ENCODE measurements around the gene RALGAPA2. TPM values are rescaled to one million over a fixed set of nuclear protein-coding genes. Genes with fewer than 3 reads are reported as not detected.

The RALGAPA2 gene
- total and polyA plus RNA-seq, 8 donors, result 9.6 to 41.7 (median 24.5) TPM

DNA sequence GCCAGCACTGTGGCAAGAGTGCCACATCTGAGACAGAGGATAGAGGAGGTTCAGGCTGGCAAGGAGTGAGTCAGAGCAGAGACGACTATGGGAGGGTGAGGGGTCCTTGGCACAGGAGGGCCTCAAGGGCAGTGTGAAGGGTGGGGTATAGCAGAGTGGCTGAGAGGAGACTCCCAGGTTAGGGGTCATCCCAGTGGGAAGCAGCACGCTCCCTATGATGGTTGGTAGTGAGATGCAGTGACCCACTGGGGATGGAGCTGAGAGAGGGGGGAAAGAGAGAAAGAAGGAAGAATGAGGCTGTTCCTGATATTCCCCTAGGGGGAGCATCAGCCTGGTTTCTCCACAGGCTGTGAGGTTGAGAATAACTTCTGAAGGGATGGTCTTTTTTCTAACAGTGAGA lies 247.2 kb downstream of the RALGAPA2 start:
- WGBS, 2 donors, result 87 to 97% methylated on average over 2 of the region's 2 CpGs
- Histone ChIP-seq H3K36me3 (peaks cover 0 to 9% (median 0%) of the 10 kb centered on the region in 3 donors), H3K27ac (no peak overlapping the region), H3K27me3 (no peaks in the 10 kb centered on the region), H3K4me1 (no peaks in the 10 kb centered on the region), H3K4me3 (no peak overlapping the region), H3K9me3 (no peaks in the 10 kb centered on the region)
- TF ChIP-seq, protein P1, sequence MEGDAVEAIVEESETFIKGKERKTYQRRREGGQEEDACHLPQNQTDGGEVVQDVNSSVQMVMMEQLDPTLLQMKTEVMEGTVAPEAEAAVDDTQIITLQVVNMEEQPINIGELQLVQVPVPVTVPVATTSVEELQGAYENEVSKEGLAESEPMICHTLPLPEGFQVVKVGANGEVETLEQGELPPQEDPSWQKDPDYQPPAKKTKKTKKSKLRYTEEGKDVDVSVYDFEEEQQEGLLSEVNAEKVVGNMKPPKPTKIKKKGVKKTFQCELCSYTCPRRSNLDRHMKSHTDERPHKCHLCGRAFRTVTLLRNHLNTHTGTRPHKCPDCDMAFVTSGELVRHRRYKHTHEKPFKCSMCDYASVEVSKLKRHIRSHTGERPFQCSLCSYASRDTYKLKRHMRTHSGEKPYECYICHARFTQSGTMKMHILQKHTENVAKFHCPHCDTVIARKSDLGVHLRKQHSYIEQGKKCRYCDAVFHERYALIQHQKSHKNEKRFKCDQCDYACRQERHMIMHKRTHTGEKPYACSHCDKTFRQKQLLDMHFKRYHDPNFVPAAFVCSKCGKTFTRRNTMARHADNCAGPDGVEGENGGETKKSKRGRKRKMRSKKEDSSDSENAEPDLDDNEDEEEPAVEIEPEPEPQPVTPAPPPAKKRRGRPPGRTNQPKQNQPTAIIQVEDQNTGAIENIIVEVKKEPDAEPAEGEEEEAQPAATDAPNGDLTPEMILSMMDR (IDR thresholded peaks at IDR 0.05), result no peak
- intact Hi-C loops (cut with DNase I), result no loop called here
- FAIRE-seq, result no peak
- peak in 2 of 4 donors; percentile 51 to 54 for ATAC-seq
- no peak for DNase-seq

DNA sequence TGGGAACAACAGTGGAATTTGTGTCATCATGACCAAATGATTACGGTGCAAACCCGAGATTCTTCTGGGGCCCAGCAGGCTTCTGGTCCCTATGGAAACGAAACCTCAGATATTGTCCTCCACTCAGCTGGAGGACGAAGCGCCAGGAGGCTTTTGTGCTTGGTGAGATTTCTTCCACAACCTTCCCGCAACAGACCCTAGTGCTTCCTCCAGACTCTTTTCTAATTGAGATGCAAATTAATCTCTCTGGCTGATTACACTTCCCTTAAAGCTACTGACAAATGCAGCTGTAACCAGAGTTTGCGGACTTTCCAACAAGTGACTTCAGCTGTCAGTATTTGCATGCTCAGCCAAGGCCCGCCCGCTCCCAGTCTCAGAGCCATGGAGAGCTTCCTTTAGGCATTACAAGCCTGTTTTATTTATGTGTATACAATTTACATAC lies 248.5 kb downstream of the RALGAPA2 start:
- ATAC-seq (peak in 1 of 4 donors; percentile 11), FAIRE-seq (no peak), DNase-seq (no peak)
- Histone ChIP-seq H3K4me1 (no peaks in the 10 kb centered on the region), H3K27me3 (no peaks in the 10 kb centered on the region), H3K9me3 (no peaks in the 10 kb centered on the region), H3K36me3 (peaks cover 0 to 9% (median 0%) of the 10 kb centered on the region in 3 donors), H3K4me3 (no peak overlapping the region), H3K27ac (no peak overlapping the region)
- 87 to 91% methylated on average over 9 of the region's 9 CpGs for WGBS, 2 donors
- intact Hi-C loops (cut with DNase I), result no loop called here
- TF ChIP-seq, protein P1 (IDR thresholded peaks at IDR 0.05), result no peak

DNA sequence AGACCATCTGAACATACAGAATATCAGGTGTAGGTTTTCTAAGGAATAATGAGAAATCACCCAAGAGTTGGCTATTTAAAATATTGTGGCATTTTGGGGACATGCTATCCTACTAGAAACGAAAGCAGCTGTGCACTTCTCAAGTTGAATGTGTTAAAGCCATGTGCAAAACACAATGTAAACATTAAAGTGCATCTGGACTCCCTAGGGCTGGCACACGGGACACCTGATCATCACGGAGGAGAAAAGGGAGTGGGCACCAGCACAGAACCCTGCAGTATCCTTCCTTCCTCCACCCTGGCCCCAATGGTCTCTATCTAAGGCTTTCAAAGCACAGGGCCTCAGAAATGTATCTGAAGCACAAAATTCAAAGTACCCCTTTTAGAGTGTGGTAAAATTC lies 250.3 kb downstream of the RALGAPA2 start:
- Histone ChIP-seq H3K36me3 (peaks cover 0 to 9% (median 0%) of the 10 kb centered on the region in 3 donors), H3K4me1 (peaks cover 0 to 6% (median 0%) of the 10 kb centered on the region in 3 donors), H3K27me3 (no peaks in the 10 kb centered on the region), H3K27ac (no peak overlapping the region), H3K9me3 (no peaks in the 10 kb centered on the region), H3K4me3 (no peak overlapping the region)
- no peak for DNase-seq
- TF ChIP-seq, protein P1 (IDR thresholded peaks at IDR 0.05), result no peak
- no peak for FAIRE-seq
- 35 to 39% methylated on average over 3 of the region's 3 CpGs for WGBS, 2 donors
- intact Hi-C loops (cut with DNase I), result no loop called here
- ATAC-seq, result peak in 1 of 4 donors; percentile 22

DNA sequence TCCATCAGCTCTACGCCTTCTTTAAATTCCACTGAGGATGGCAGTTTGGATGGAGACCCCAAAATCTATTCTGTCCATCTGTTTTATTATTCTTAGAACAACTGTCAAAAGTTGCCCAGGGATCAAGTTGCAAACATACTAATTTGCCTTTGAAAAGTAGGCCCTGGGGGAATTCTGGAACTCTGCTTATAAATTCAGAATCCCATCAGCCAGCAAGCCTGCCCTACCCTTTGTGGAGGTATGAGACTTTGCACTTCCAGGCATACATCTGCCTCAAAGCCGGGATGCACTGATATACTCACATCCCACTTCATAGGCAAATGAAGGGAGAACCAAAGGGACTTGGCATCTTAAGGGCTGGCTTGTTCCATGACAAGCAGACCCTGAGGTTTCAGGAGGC lies 250.9 kb downstream of the RALGAPA2 start:
- no peak for FAIRE-seq

DNA sequence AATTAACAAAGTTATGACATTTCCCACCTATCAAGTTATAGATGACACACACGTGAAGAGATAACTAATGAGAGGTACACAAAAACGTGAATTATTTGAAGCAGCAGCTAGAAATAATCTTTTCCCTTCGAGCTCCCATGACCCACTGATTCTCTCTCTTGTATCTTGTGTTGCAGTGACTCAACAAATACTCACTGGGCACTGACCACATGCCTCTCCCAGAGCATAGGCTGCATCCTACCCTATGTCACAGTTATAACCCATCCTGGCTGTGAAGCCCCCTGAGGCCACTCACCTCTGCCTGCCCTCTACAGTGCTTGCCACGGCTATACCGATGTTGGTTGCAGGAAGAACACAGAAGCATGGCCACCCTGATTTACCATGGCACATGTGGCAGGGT lies 252.7 kb downstream of the RALGAPA2 start:
- DNase-seq (no peak), ATAC-seq (no peak), FAIRE-seq (no peak)
- TF ChIP-seq, protein P1 (IDR thresholded peaks at IDR 0.05), result no peak
- Histone ChIP-seq H3K27ac (no peak overlapping the region), H3K27me3 (no peaks in the 10 kb centered on the region), H3K4me3 (no peak overlapping the region), H3K9me3 (no peaks in the 10 kb centered on the region), H3K36me3 (no peaks in the 10 kb centered on the region), H3K4me1 (peaks cover 0 to 6% (median 0%) of the 10 kb centered on the region in 3 donors)
- WGBS, 2 donors, result 76 to 78% methylated on average over 5 of the region's 5 CpGs
- intact Hi-C loops (cut with DNase I), result no loop called here

More for the DNA sequence above, 250.9 kb downstream of the RALGAPA2 start:
- intact Hi-C loops (cut with DNase I), result no loop called here
- TF ChIP-seq, protein P1 (IDR thresholded peaks at IDR 0.05), result no peak
- peaks cover 0 to 6% (median 0%) of the 10 kb centered on the region in 3 donors for H3K4me1 ChIP-seq
- no peaks in the 10 kb centered on the region for H3K27me3 ChIP-seq
- H3K36me3 ChIP-seq, result peaks cover 0 to 6% (median 0%) of the 10 kb centered on the region in 3 donors
- no peaks in the 10 kb centered on the region for H3K9me3 ChIP-seq
- DNase-seq, result no peak
- WGBS, 2 donors, result 88 to 97% methylated on average over 2 of the region's 2 CpGs
- H3K4me3 ChIP-seq, result no peak overlapping the region
- ATAC-seq, result no peak
- no peak overlapping the region for H3K27ac ChIP-seq

All from pancreas (tissue), 10 donors.